GM12892 (cell line): Measurements from ENCODE around the gene APOL1.

ENCODE experiments used
- DNase-seq: peaks from one replicate; pipeline ENCODE4 v3.0.0; 2011; ENCODE audit not compliant: insufficient read length
- FAIRE-seq: peaks from 2 replicates; lab custom pipeline; 2011; peaks lifted over from hg19 to GRCh38; lab: Jason Lieb, UNC
- POLR2A ChIP-seq: IDR thresholded peaks from 2 replicates; pipeline ENCODE4 v1.6.1; 2011; ENCODE audit warnings: low read depth, low read length, control low read depth
- POLR2AphosphoS5 ChIP-seq: IDR thresholded peaks from 2 replicates; pipeline ENCODE4 v1.6.1; 2011; ENCODE audit warnings: low read depth, low read length, control low read depth
- TAF1 ChIP-seq: IDR thresholded peaks from 2 replicates; pipeline ENCODE4 v1.6.1; 2011; ENCODE audit warnings: low read depth, mild to moderate bottlenecking, control low read depth, low read length, borderline replicate concordance

Gene APOL1

GRCh38 chr22:36303115-36303467 lies 50.2 kb downstream of the APOL1 start:
- FAIRE-seq (no peak), DNase-seq (no peak)
- TF ChIP-seq TAF1 = no peak
- no peak for TF ChIP-seq POLR2AphosphoS5
- TF ChIP-seq POLR2A = no peak

GRCh38 chr22:36303874-36304273 lies 50.9 kb downstream of the APOL1 start:
- FAIRE-seq (no peak), DNase-seq (no peak)
- peak; percentile 36; the same call in 1 of the 2 replicates for TF ChIP-seq POLR2AphosphoS5
- no peak; the same call in 1 of the 2 replicates for TF ChIP-seq POLR2A
- TF ChIP-seq TAF1 = no peak

GRCh38 chr22:36304429-36304828 lies 51.5 kb downstream of the APOL1 start:
- DNase-seq (no peak), FAIRE-seq (peak; percentile 44)
- TF ChIP-seq POLR2A (no peak), TAF1 (no peak), POLR2AphosphoS5 (0 out of 2 replicates have a peak, but pooled peaks have one; percentile 13)

- FAIRE-seq (no peak), DNase-seq (no peak)
- no peak for TF ChIP-seq POLR2AphosphoS5
- TF ChIP-seq TAF1 = no peak
Measured at GRCh38 chr22:36305813-36306212, 52.9 kb downstream of the APOL1 start.

GRCh38 chr22:36306227-36306626 lies 53.3 kb downstream of the APOL1 start:
- DNase-seq = no peak
- TF ChIP-seq POLR2A (no peak), POLR2AphosphoS5 (no peak), TAF1 (no peak)
- no peak for FAIRE-seq

GRCh38 chr22:36308880-36309279 lies 55.9 kb downstream of the APOL1 start:
- DNase-seq (no peak), FAIRE-seq (no peak)
- TF ChIP-seq POLR2A (no peak; the same call in 1 of the 2 replicates), POLR2AphosphoS5 (no peak), TAF1 (no peak)

GRCh38 chr22:36311386-36312085 lies 58.6 kb downstream of the APOL1 start:
- FAIRE-seq (no peak), DNase-seq (no peak)
- TF ChIP-seq TAF1 (no peak), POLR2A (no peak), POLR2AphosphoS5 (no peak; the same call in 1 of the 2 replicates)

- TF ChIP-seq TAF1 (no peak), POLR2A (no peak), POLR2AphosphoS5 (peak; percentile 31; the same call in 1 of the 2 replicates)
- DNase-seq = no peak
- no peak for FAIRE-seq
Measured at GRCh38 chr22:36315325-36315724, 62.4 kb downstream of the APOL1 start.

GRCh38 chr22:36316419-36316818 lies 63.5 kb downstream of the APOL1 start:
- DNase-seq (no peak), FAIRE-seq (no peak)
- TF ChIP-seq TAF1 (no peak), POLR2AphosphoS5 (no peak), POLR2A (peak; percentile 34; the same call in 1 of the 2 replicates)
